Measurements from ENCODE around the gene SPACA7. TPM values are rescaled to one million over a fixed set of nuclear protein-coding genes. Genes with fewer than 3 reads are reported as not detected.
A peak's percentile ranks its signal among the peaks of the same experiment; 100 is the strongest.

SPACA7 gene
- not detected for total RNA-seq
- long read RNA-seq = 0 reads

GRCh38 chr13:112376050-112376681 is at the start of gene SPACA7:
SPACA7 (plus strand) TSS chr13:112376355; CDS start chr13:112376386, 31 bp downstream.
- ATAC-seq (no peak), DNase-seq (no peak)
- intact Hi-C loops (cut with DNase I, micrococcal nuclease) = no loop called here

GRCh38 chr13:112326821-112327370 is 49.3 kb upstream of the SPACA7 start:
- intact Hi-C loops (cut with DNase I, micrococcal nuclease) = no loop called here
- no peak for ATAC-seq
- no peak for DNase-seq

- intact Hi-C loops (cut with DNase I, micrococcal nuclease) = no loop called here
- DNase-seq (no peak), ATAC-seq (no peak)
Observed at GRCh38 chr13:112328936-112329335, 47.2 kb upstream of the SPACA7 start.

- ATAC-seq = no peak
- intact Hi-C loops (cut with DNase I, micrococcal nuclease) = no loop called here
- no peak for DNase-seq
Observed at GRCh38 chr13:112329376-112329775, 46.8 kb upstream of the SPACA7 start.

- ATAC-seq (no peak), DNase-seq (no peak)
- intact Hi-C loops (cut with DNase I, micrococcal nuclease) = no loop called here
Observed at GRCh38 chr13:112330066-112330465, 46.1 kb upstream of the SPACA7 start.

- ATAC-seq (peak; percentile 69), DNase-seq (peak in 1 of 2 donors; percentile 26)
- intact Hi-C loops (cut with DNase I, micrococcal nuclease) = no loop called here
Observed at GRCh38 chr13:112330479-112331381, 45.4 kb upstream of the SPACA7 start.

GRCh38 chr13:112331675-112332074 is 44.5 kb upstream of the SPACA7 start:
- intact Hi-C loops (cut with DNase I, micrococcal nuclease) = no loop called here
- ATAC-seq = no peak
- DNase-seq = no peak

GRCh38 chr13:112332727-112333126 is 43.4 kb upstream of the SPACA7 start:
- DNase-seq (no peak), ATAC-seq (no peak)
- intact Hi-C loops (cut with DNase I, micrococcal nuclease) = no loop called here

- DNase-seq (no peak), ATAC-seq (no peak)
- intact Hi-C loops (cut with DNase I, micrococcal nuclease) = no loop called here
Observed at GRCh38 chr13:112333756-112334543, 42.2 kb upstream of the SPACA7 start.

GRCh38 chr13:112335135-112335534 is 41.0 kb upstream of the SPACA7 start:
- DNase-seq = no peak
- ATAC-seq = no peak
- intact Hi-C loops (cut with DNase I, micrococcal nuclease) = no loop called here

- intact Hi-C loops (cut with DNase I, micrococcal nuclease) = no loop called here
- ATAC-seq (no peak), DNase-seq (no peak)
Observed at GRCh38 chr13:112341446-112341845, 34.7 kb upstream of the SPACA7 start.

GRCh38 chr13:112341976-112342735 is 34.0 kb upstream of the SPACA7 start:
- no peak for DNase-seq
- intact Hi-C loops (cut with DNase I, micrococcal nuclease) = no loop called here

GRCh38 chr13:112342841-112343361 is 33.3 kb upstream of the SPACA7 start:
- intact Hi-C loops (cut with DNase I, micrococcal nuclease) = no loop called here
- no peak for ATAC-seq

More at GRCh38 chr13:112341976-112342735, 34.0 kb upstream of the SPACA7 start:
- ATAC-seq = no peak

GRCh38 chr13:112343591-112343990 is 32.6 kb upstream of the SPACA7 start:
- DNase-seq = no peak
- intact Hi-C loops (cut with DNase I, micrococcal nuclease) = no loop called here
- no peak for ATAC-seq

More at GRCh38 chr13:112342841-112343361, 33.3 kb upstream of the SPACA7 start:
- no peak for DNase-seq

- no peak for ATAC-seq
Observed at GRCh38 chr13:112345826-112346172, 30.4 kb upstream of the SPACA7 start.

GRCh38 chr13:112346173-112346898 is 29.8 kb upstream of the SPACA7 start:
- DNase-seq = no peak
- ATAC-seq = no peak
- intact Hi-C loops (cut with DNase I, micrococcal nuclease) = no loop called here

More at GRCh38 chr13:112345826-112346172, 30.4 kb upstream of the SPACA7 start:
- intact Hi-C loops (cut with DNase I, micrococcal nuclease) = no loop called here
- no peak for DNase-seq

- intact Hi-C loops (cut with DNase I, micrococcal nuclease) = no loop called here
- ATAC-seq (no peak), DNase-seq (no peak)
Observed at GRCh38 chr13:112346899-112347229, 29.3 kb upstream of the SPACA7 start.

GRCh38 chr13:112347986-112348385 is 28.2 kb upstream of the SPACA7 start:
- DNase-seq (no peak), ATAC-seq (no peak)
- intact Hi-C loops (cut with DNase I, micrococcal nuclease) = no loop called here

Measured in left colon (tissue), 2 donors.